ENCODE measurements around the gene OMP.

Gene OMP

GRCh38 chr11:77129069-77129841, 26.6 kb downstream of the OMP start:
- H3K4me3 ChIP-seq (ENCODE audit: low read depth, low read length): no peak overlapping the region
- no peak for TF ChIP-seq CTCF (IDR thresholded peaks at IDR 0.05; ENCODE audit: low read depth, low read length)

GRCh38 chr11:77129842-77130756, 27.5 kb downstream of the OMP start:
- no peak overlapping the region for H3K4me3 ChIP-seq (ENCODE audit: low read depth, low read length)
- no peak for TF ChIP-seq CTCF (IDR thresholded peaks at IDR 0.05; ENCODE audit: low read depth, low read length)

- no peak for TF ChIP-seq CTCF (IDR thresholded peaks at IDR 0.05; ENCODE audit: low read depth, low read length)
- no peak overlapping the region for H3K4me3 ChIP-seq (ENCODE audit: low read depth, low read length)
Observed at GRCh38 chr11:77130763-77131513, 28.3 kb downstream of the OMP start.

- TF ChIP-seq CTCF (IDR thresholded peaks at IDR 0.05; ENCODE audit: low read depth, low read length): no peak
Observed at GRCh38 chr11:77131560-77131959, 28.9 kb downstream of the OMP start.

GRCh38 chr11:77135069-77135468, 32.4 kb downstream of the OMP start:
- H3K4me3 ChIP-seq (ENCODE audit: low read depth, low read length): no peak overlapping the region
- no peak for TF ChIP-seq CTCF (IDR thresholded peaks at IDR 0.05; ENCODE audit: low read depth, low read length)

More at GRCh38 chr11:77131560-77131959, 28.9 kb downstream of the OMP start:
- no peak overlapping the region for H3K4me3 ChIP-seq (ENCODE audit: low read depth, low read length)

- no peak for TF ChIP-seq CTCF (IDR thresholded peaks at IDR 0.05; ENCODE audit: low read depth, low read length)
Observed at GRCh38 chr11:77136074-77136473, 33.4 kb downstream of the OMP start.

More at GRCh38 chr11:77136074-77136473, 33.4 kb downstream of the OMP start:
- no peak overlapping the region for H3K4me3 ChIP-seq (ENCODE audit: low read depth, low read length)
